ENCODE measurements around the gene TMED9.
"Not testable (repeated sequence)": the region's sequence is repeated elsewhere in the genome, so short reads cannot be mapped to it uniquely, and the experiment has no call there.

DNA sequence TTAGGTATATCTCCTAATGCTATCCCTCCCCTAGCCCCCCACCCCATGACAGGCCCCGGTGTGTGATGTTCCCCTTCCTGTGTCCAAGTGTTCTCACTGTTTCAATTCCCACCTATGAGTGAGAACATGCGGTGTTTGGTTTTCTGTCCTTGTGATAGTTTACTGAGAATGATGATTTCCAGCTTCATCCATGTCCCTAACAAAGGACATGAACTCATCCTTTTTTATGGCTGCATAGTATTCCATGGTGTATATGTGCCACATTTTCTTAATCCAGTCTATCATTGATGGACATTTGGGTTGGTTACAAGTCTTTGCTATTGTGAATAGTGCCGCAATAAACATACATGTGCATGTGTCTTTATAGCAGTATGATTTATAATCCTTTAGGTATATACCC, 42.9 kb downstream of the TMED9 start:
- TF ChIP-seq, protein P1, sequence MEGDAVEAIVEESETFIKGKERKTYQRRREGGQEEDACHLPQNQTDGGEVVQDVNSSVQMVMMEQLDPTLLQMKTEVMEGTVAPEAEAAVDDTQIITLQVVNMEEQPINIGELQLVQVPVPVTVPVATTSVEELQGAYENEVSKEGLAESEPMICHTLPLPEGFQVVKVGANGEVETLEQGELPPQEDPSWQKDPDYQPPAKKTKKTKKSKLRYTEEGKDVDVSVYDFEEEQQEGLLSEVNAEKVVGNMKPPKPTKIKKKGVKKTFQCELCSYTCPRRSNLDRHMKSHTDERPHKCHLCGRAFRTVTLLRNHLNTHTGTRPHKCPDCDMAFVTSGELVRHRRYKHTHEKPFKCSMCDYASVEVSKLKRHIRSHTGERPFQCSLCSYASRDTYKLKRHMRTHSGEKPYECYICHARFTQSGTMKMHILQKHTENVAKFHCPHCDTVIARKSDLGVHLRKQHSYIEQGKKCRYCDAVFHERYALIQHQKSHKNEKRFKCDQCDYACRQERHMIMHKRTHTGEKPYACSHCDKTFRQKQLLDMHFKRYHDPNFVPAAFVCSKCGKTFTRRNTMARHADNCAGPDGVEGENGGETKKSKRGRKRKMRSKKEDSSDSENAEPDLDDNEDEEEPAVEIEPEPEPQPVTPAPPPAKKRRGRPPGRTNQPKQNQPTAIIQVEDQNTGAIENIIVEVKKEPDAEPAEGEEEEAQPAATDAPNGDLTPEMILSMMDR (IDR thresholded peaks at IDR 0.05): not testable (repeated sequence)
- TF ChIP-seq POLR2A (IDR thresholded peaks at IDR 0.05): not testable (repeated sequence)
